Natural killer cell (primary cell): Measurements from ENCODE around the gene PCTP. TPM values are rescaled to one million over a fixed set of nuclear protein-coding genes. Genes with fewer than 3 reads are reported as not detected.

Experiments
- ATAC-seq, 3 donors: fragments of 150-1000 bp in 2 of 3; fragments of 200-7000 bp in 1 of 3; cut with Tn5 transposase; 1 replicate in 1 of 3; 2 replicates in 2 of 3; pipeline ENCODE4 v1.10.0; 2021; ENCODE audit warnings: mild to moderate bottlenecking in 2 of 3, moderate library complexity in 2 of 3
- DNase-seq, 2 donors: peaks; one replicate each; pipeline versions ENCODE4 v3.0.0 to v3.0.0-alpha.2; 2013 to 2021; ENCODE audit warnings: mixed read lengths in 1 of 2
- H3K27ac ChIP-seq: one replicate; pipeline ENCODE4 v1.5.1; 2013; ENCODE audit warnings: mild to moderate bottlenecking, low read length
- H3K27me3 ChIP-seq: one replicate; pipeline ENCODE4 v1.6.1; 2013; ENCODE audit warnings: low read length; ENCODE audit not compliant: control insufficient read depth, insufficient read depth
- H3K36me3 ChIP-seq: one replicate; pipeline ENCODE4 v1.6.1; 2013; ENCODE audit warnings: low read length; ENCODE audit not compliant: control insufficient read depth, insufficient read depth
- H3K4me1 ChIP-seq: one replicate; pipeline ENCODE4 v1.6.1; 2013; ENCODE audit warnings: low read length; ENCODE audit not compliant: control insufficient read depth, insufficient read depth
- H3K4me3 ChIP-seq: one replicate; pipeline ENCODE4 v1.5.1; 2013; ENCODE audit warnings: low read length
- H3K9me3 ChIP-seq: one replicate; pipeline ENCODE4 v1.6.1; 2013; ENCODE audit warnings: low read length; ENCODE audit not compliant: control insufficient read depth, insufficient read depth
- H3K27ac Mint-ChIP-seq, 2 donors: one replicate each; pipeline ENCODE4 v1.8.0; 2022; ENCODE audit warnings: mild to moderate bottlenecking in 2 of 2, mixed read lengths in 2 of 2, moderate library complexity in 1 of 2
- H3K27me3 Mint-ChIP-seq, 2 donors: one replicate each; pipeline ENCODE4 v1.8.0; 2022; ENCODE audit warnings: low read depth in 2 of 2, mixed read lengths in 2 of 2
- H3K36me3 Mint-ChIP-seq: one replicate; pipeline ENCODE4 v1.8.0; 2022; ENCODE audit warnings: mixed read lengths
- H3K4me1 Mint-ChIP-seq, 2 donors: one replicate each; pipeline ENCODE4 v1.8.0; 2022; ENCODE audit warnings: mixed read lengths in 2 of 2
- H3K4me3 Mint-ChIP-seq: one replicate; pipeline ENCODE4 v1.8.0; 2022; ENCODE audit warnings: mild to moderate bottlenecking, moderate library complexity, mixed read lengths
- H3K9me3 Mint-ChIP-seq, 2 donors: one replicate each; pipeline ENCODE4 v1.8.0; 2022; ENCODE audit warnings: mixed read lengths in 2 of 2
- CTCF ChIP-seq: fragments of 200-600 bp; IDR thresholded peaks from one replicate; pipeline ENCODE4 v1.8.0; 2022; ENCODE audit warnings: antibody characterized with exemption
- WGBS: methylation state at CpG from one replicate; pipeline ENCODE4 v1.1.7; 2013; ENCODE audit warnings: missing lambda C conversion rate; ENCODE audit not compliant: insufficient coverage; 5-methylcytosine and 5-hydroxymethylcytosine counted together
- intact Hi-C: fragments of 100-400 bp; cut with micrococcal nuclease; formaldehyde crosslinking; loops from one replicate; pipeline ENCODE4 v1.14.2; 2022
- total RNA-seq, 4 donors: library from RNA; stranded (reverse); fragments of 120-200 nt in 1 of 4; gene quantifications; one replicate each; pipeline versions ENCODE4 v1.2.3 to v1.2.4, GENCODE V29; 2013 to 2022

PCTP gene
- total RNA-seq, 3 donors from 2014 or later (not counting 1 experiment from before 2014, with no cell fraction given), result 6.3 to 9.5 (median 9.2) TPM

- no peaks in the 10 kb centered on the region for H3K9me3 ChIP-seq
- H3K4me3 ChIP-seq, result no peak overlapping the region
- Mint-ChIP-seq H3K27ac (no peak overlapping the region), H3K9me3 (peaks cover 0 to 2% of the 10 kb centered on the region in 2 donors), H3K4me3 (no peak overlapping the region), H3K36me3 (no peaks in the 10 kb centered on the region), H3K4me1 (no peaks in the 10 kb centered on the region), H3K27me3 (peaks cover 3 to 13% of the 10 kb centered on the region in 2 donors)
- no peak overlapping the region for H3K27ac ChIP-seq
- H3K4me1 ChIP-seq, result no peaks in the 10 kb centered on the region
- intact Hi-C loops, result no loop called here
- no peak for DNase-seq
- no peaks in the 10 kb centered on the region for H3K36me3 ChIP-seq
- WGBS, result 87% methylated on average over 3 of the region's 3 CpGs
- H3K27me3 ChIP-seq, result no peaks in the 10 kb centered on the region
- TF ChIP-seq CTCF, result no peak
- ATAC-seq, result no peak
Measured at GRCh38 chr17:55812323-55812722, 61.5 kb downstream of the PCTP start.

GRCh38 chr17:55813944-55814343, 63.1 kb downstream of the PCTP start:
- no peak overlapping the region for H3K27ac Mint-ChIP-seq
- intact Hi-C loops, result no loop called here
- H3K9me3 Mint-ChIP-seq, result peaks cover 0 to 8% of the 10 kb centered on the region in 2 donors
- H3K4me1 Mint-ChIP-seq, result no peaks in the 10 kb centered on the region
- TF ChIP-seq CTCF, result no peak
- no peaks in the 10 kb centered on the region for H3K4me1 ChIP-seq
- DNase-seq, result no peak
- H3K27ac ChIP-seq, result no peak overlapping the region
- no peaks in the 10 kb centered on the region for H3K27me3 ChIP-seq
- ATAC-seq, result no peak
- H3K9me3 ChIP-seq, result no peaks in the 10 kb centered on the region
- no peaks in the 10 kb centered on the region for H3K36me3 ChIP-seq
- 70% methylated on average over 1 of the region's 3 CpGs for WGBS
- H3K4me3 ChIP-seq, result no peak overlapping the region
- no peaks in the 10 kb centered on the region for H3K36me3 Mint-ChIP-seq
- no peak overlapping the region for H3K4me3 Mint-ChIP-seq
- peaks cover 5 to 17% of the 10 kb centered on the region in 2 donors for H3K27me3 Mint-ChIP-seq

- ATAC-seq (no peak), DNase-seq (no peak)
- WGBS, result 87% methylated on average over 6 of the region's 6 CpGs
- intact Hi-C loops, result no loop called here
- Histone ChIP-seq H3K27ac (no peak overlapping the region), H3K27me3 (no peaks in the 10 kb centered on the region), H3K36me3 (no peaks in the 10 kb centered on the region), H3K4me3 (no peak overlapping the region), H3K4me1 (no peaks in the 10 kb centered on the region), H3K9me3 (no peaks in the 10 kb centered on the region)
- Mint-ChIP-seq H3K27me3 (peaks cover 5 to 17% of the 10 kb centered on the region in 2 donors), H3K27ac (no peak overlapping the region), H3K9me3 (peaks cover 0 to 8% of the 10 kb centered on the region in 2 donors), H3K36me3 (no peaks in the 10 kb centered on the region), H3K4me3 (no peak overlapping the region), H3K4me1 (no peaks in the 10 kb centered on the region)
- no peak for TF ChIP-seq CTCF
Measured at GRCh38 chr17:55814377-55814776, 63.5 kb downstream of the PCTP start.
